OCI-LY1 (cell line): ENCODE data around the gene NFIB.

Experiments
- EZH2 ChIP-seq: fragments of 200-600 bp; sonication (generic), shearing (Covaris generic); IDR thresholded peaks from 2 replicates; pipeline ENCODE4 v1.8.0; 2017; ENCODE audit warnings: borderline replicate concordance, mixed run types, mild to moderate bottlenecking, antibody characterized with exemption, low read length, moderate library complexity, mixed read lengths
- TF ChIP-seq, protein P1 (sequence below): fragments of 200-600 bp; sonication (generic), shearing (Covaris generic); IDR thresholded peaks from 2 replicates; pipeline ENCODE4 v1.5.1; 2017; ENCODE audit warnings: mild to moderate bottlenecking, antibody characterized with exemption, low read length, moderate library complexity, mixed read lengths

- no peak for TF ChIP-seq EZH2
- TF ChIP-seq, protein P1, sequence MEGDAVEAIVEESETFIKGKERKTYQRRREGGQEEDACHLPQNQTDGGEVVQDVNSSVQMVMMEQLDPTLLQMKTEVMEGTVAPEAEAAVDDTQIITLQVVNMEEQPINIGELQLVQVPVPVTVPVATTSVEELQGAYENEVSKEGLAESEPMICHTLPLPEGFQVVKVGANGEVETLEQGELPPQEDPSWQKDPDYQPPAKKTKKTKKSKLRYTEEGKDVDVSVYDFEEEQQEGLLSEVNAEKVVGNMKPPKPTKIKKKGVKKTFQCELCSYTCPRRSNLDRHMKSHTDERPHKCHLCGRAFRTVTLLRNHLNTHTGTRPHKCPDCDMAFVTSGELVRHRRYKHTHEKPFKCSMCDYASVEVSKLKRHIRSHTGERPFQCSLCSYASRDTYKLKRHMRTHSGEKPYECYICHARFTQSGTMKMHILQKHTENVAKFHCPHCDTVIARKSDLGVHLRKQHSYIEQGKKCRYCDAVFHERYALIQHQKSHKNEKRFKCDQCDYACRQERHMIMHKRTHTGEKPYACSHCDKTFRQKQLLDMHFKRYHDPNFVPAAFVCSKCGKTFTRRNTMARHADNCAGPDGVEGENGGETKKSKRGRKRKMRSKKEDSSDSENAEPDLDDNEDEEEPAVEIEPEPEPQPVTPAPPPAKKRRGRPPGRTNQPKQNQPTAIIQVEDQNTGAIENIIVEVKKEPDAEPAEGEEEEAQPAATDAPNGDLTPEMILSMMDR: no peak
Measured at GRCh38 chr9:14281136-14281795, 32.7 kb downstream of the NFIB start.
